Forelimb muscle (tissue), 1 donor: ENCODE data around the gene PKD1L1. TPM values are rescaled to one million over a fixed set of nuclear protein-coding genes. Genes with fewer than 3 reads are reported as not detected.
A peak's percentile ranks its signal among the peaks of the same experiment; 100 is the strongest.
"Not testable (repeated sequence)": the region's sequence is repeated elsewhere in the genome, so short reads cannot be mapped to it uniquely, and the experiment has no call there.

Experiments
- DNase-seq: peaks from one replicate; pipeline ENCODE4 v3.0.0-alpha.2; 2013; ENCODE audit warnings: low read depth
- polyA plus RNA-seq: library from polyadenylated mRNA; unstranded; fragments of 120-200 nt; gene quantifications from one replicate; pipeline ENCODE4 v1.2.1, GENCODE V29; 2013; ENCODE audit not compliant: insufficient read length

The PKD1L1 gene
- polyA plus RNA-seq, 1 donor = 1.2 TPM

DNA sequence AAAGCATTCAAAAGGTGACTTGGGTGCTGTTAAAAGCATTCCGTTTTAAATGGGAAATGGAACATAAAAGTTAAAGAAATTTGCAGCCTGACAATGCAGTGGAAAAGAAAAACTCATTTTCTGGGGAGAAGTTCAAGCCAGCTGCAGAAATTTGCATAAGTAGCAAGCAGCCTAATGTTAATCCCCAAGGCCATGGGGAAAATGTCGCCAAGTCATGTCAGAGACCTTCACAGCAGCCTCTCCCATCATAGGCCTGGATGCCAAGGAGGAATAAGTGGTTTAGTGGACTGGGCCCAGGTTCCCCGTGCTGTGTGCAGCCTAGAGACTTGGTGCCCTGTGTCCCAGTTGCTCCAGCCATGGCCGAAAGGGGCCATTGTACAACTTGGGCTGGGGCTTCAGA is 154.2 kb downstream of the PKD1L1 start:
- DNase-seq = no peak

GRCh38 chr7:47793186-47793585 is 155.1 kb downstream of the PKD1L1 start:
- not testable (repeated sequence) for DNase-seq

GRCh38 chr7:47792521-47793121 is 155.6 kb downstream of the PKD1L1 start:
- no peak for DNase-seq

- no peak for DNase-seq
Measured at GRCh38 chr7:47791682-47792081, 156.6 kb downstream of the PKD1L1 start.

- DNase-seq = no peak
Measured at GRCh38 chr7:47788083-47788482, 160.2 kb downstream of the PKD1L1 start.

GRCh38 chr7:47787249-47788069 is 160.8 kb downstream of the PKD1L1 start:
- no peak for DNase-seq

DNA sequence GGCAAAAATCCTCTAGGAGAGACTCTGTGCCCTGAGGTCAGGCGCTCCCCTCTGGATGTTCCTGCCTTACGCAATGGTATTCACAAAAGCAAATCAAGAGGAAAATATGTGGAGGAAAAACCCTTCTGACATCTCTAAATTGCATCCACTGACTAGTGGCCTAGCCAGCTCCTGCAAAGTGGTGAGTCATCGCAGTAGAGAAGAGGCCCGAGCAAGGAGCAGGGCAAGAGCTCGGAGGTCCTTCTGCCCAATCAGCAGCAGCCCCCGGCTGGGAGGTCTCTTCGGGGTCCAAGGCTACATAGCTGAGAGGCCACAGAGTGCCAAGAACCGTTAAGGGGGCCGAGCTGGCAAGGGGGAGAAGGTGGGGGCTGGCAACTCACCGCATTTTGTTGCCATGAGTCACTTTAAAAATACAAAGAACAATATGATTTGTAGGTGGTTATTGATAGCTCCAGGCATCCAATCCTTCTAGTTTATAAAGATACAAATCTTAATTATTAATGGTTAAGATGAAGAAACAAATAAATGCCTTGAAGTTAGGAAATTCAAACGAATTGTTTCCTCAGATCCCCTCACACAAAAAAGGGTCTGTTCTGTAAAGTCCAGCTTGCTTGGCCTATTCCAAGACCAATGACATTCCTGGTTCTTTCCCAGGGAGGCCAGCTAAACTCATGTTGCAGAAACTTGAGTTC is 161.6 kb downstream of the PKD1L1 start:
- DNase-seq = no peak

DNA sequence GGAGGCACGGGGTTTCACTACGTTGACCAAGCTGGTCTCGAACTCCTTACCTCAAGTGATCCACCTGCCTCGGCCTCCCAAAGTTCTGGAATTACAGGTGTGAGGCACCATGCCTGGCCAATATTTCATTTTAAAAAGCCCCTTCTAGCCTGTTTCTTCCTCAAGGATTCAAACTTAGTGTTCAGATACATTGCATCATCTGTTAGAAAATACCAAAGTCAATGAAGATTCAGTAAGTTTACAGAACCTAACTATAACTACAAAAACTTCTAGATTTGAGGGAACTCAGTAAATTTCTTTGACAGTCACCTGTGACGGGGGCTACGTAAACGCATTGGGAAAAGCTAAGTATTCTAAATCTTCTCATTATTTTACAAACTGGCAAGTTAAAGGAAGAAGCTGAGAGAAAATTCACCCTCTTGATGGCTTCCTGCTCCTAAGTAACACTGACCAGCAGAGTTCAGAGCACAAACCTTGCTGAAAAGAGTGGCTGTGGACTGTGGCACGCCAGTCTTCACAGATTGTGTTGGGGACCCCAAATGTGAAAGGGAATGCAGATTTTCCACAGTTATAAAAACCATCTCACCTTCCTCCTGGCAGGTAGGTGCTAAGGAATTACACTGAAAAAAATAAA is 162.2 kb downstream of the PKD1L1 start:
- no peak for DNase-seq

DNA sequence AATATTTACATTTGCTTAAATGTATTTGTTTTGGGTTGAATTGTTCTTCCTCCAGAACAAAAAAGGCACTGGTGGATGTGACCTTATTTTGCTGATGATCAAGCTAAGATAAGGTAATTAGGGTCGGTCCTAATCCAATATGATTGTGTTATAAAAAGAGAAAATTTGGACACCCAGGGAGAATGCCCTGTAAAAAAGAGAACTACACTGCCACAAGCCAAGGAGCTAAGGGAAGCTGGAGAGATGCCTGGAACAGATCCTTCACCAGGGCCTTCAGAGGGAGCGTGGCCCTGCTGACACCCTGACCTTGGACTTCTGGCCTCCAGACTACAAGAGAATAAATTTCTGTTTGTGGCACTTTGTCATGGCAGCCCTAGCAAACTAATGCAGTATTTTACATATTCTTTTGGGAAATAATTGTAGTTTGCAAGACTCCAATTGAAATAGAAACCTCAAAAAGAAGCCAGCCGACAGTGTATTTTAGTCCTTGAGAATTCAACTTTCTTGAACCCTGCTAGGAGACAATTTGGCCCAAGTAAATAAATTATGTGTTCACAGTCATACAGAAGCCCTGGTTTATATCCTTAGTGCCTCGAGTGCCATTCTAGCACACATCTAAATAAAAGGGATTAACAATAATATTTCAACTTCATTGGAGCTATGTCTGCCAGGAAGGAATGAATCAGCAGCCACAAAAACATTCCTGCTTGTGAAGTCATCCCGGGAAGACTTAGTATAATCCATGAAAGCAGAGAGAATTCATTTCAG is 164.6 kb downstream of the PKD1L1 start:
- DNase-seq = peak; percentile 87

GRCh38 chr7:47782792-47783191 is 165.5 kb downstream of the PKD1L1 start:
- DNase-seq = no peak

DNA sequence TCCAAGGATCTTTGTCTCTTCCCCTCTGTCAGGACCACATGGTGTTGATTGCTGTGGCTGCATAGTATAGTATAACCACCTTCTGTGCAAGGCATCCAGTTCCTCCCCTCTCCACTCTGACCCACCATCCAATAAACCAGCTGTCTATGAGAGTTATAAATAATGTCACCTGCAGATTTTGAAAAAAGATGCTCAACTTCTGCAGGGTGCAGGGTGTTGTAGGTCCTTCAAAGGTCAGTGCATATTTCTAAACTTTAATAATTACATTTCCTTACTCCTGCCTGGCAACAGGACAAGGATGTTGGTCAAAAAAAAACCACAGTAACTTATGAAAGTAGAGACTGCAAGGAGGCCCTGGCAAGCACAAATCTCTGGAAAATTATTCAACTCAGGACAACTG is 166.2 kb downstream of the PKD1L1 start:
- DNase-seq = no peak

DNA sequence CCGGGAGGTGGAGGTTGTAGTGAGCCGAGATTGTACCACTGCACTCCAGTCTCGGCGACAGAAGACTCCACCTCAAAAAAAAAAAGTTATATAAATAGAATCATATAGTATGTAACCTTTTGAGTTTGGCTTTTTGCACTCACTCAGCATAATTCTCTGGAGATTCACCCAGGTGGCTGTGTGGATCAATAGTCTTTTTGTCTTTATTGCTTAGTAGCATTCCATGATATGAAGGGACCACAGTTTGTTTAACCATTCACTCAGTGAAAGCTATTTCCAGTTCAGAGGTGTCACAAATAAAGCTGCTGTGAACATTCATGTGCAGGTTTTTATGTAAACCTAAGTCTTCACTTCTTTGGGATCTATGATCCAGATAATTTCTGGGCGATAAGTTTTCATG is 167.7 kb downstream of the PKD1L1 start:
- DNase-seq = no peak

GRCh38 chr7:47779341-47779771 is 168.9 kb downstream of the PKD1L1 start:
- no peak for DNase-seq

DNA sequence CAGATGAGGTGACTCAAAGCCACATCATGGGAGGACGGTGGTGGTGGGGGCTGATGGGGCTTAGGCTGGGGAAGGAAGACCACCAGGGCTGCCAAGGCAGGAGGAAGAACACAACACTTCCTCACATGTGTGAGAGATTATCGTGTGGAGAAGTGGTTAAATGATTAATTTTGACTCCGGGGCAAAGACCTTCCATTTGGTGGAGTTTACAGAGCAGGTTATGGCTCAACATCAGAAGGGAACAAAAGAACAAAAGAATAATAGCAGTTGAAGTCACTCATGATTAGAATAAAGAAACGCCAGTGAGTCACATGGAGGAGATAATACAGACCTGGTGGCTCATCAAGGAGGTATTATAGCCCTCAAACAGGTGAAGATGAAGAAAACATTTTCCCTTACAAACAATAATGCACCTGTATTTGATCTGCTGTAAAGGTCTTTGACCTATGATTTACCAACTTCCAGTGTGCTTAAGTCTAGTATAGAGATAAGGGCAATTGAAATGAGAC is 170.1 kb downstream of the PKD1L1 start:
- no peak for DNase-seq

DNA sequence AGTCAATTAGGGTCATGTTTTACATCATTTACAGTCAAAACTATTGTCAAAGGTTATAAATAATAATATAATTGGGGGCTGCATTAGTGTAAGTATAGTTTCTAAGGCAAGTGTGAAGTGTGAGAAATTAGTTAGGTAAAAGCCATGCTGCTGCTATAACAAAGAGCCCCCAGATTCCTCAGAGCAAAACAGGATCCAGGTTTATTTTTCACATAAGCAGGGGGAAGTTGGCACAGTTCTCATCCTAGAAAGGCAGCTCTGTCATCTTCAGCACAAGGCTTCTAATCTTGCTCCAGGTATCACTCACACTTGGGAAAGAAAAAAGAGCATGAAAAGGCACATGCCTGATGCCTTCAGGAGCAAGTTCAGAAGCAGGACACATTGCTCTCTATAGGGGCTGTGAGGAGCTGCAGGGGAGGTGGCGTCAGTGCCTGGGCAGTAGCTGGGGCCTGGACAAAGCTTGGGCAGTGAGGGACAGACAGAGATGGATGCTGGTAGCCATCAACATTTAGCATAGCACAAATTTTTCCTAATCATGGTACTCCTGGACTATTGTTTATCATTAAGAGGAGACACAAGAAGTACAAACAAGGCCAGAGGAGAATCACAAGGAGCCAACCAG is 170.6 kb downstream of the PKD1L1 start:
- no peak for DNase-seq

- DNase-seq = no peak
Measured at GRCh38 chr7:47776335-47776734, 171.9 kb downstream of the PKD1L1 start.

DNA sequence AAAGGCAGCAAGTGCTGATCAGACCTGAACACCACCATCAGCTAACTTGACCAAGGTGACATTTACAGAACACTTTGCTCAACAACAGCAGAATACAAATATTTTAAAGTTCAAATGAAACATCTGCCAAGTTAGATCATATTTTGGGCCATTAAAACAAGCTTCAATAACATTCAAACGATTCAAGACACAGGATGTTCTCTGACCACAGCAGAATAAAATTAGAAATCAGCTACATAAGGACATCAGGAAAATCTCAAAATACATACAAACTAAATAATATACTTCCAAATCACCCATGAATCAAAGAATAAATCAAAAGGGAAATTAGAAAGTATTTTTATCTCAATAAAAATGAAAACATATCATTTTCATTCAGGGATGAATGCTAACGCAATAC is 173.0 kb downstream of the PKD1L1 start:
- DNase-seq = no peak

GRCh38 chr7:47772492-47772891 is 175.8 kb downstream of the PKD1L1 start:
- DNase-seq = no peak

- no peak for DNase-seq
Measured at GRCh38 chr7:47771990-47772360, 176.3 kb downstream of the PKD1L1 start.

- no peak for DNase-seq
Measured at GRCh38 chr7:47771336-47771989, 176.8 kb downstream of the PKD1L1 start.
